GM12878 (cell line): Measurements from ENCODE around the gene GPR61. TPM values are rescaled to one million over a fixed set of nuclear protein-coding genes. Genes with fewer than 3 reads are reported as not detected.

Experiments
- ATAC-seq: fragments of 200-7000 bp; cut with Tn5 transposase; 3 replicates; pipeline ENCODE4 v1.9.1; 2020; ENCODE audit warnings: mild to moderate bottlenecking, moderate library complexity
- BruUV-seq: library from RNA; stranded (reverse); fragments of 400-500 nt; replicated peaks from 2 replicates; lab custom pipeline; 2021; lab: Mats Ljungman, UMichigan
- CTCF ChIA-PET: fragments of 300-600 bp; sonication (Branson Sonifier 250); formaldehyde crosslinking; extraction: SDS; loops from one replicate; lab custom pipeline; 2021; ENCODE audit warnings: inconsistent platforms; lab: Yijun Ruan, JAX
- POLR2A ChIA-PET: fragments of 350-600 bp; formaldehyde crosslinking; extraction: SDS; loops from one replicate; lab custom pipeline; 2021; ENCODE audit warnings: inconsistent platforms; lab: Charles Lee
- RAD21 ChIA-PET: fragments of 300-600 bp; sonication (Branson Sonifier 250); formaldehyde crosslinking; loops from one replicate; lab custom pipeline; 2023; ENCODE audit warnings: antibody characterized with exemption; ENCODE audit not compliant: unreplicated experiment; lab: Charles Lee
- SMC1A ChIA-PET: fragments of 300-600 bp; sonication (Branson Sonifier 250); formaldehyde crosslinking; loops from one replicate; lab custom pipeline; 2023; ENCODE audit not compliant: unreplicated experiment, uncharacterized antibody; lab: Charles Lee
- DNase-seq: peaks from one replicate; pipeline ENCODE4 v3.0.0-alpha.2; 2011; ENCODE audit warnings: low read depth, low spot score
- FAIRE-seq: peaks from 3 replicates; lab custom pipeline; 2011; peaks lifted over from hg19 to GRCh38; lab: Jason Lieb, UNC
- H2AFZ ChIP-seq: 2 replicates; pipeline ENCODE4 v1.6.0; 2011; ENCODE audit warnings: low read depth, low read length, control low read depth; ENCODE audit not compliant: control insufficient read depth
- H3K27ac ChIP-seq: 2 replicates; pipeline ENCODE4 v1.5.1; 2011; ENCODE audit warnings: control low read depth; ENCODE audit not compliant: control insufficient read depth, insufficient read depth
- H3K27me3 ChIP-seq, 2 experiments: replicated peaks in 1 of 2; 2 replicates each; pipeline versions ENCODE4 v1.6.0 to v1.6.1; 2011; ENCODE audit warnings: low read length in 1 of 2; ENCODE audit not compliant: control insufficient read depth in 2 of 2, insufficient read depth in 2 of 2
- H3K36me3 ChIP-seq, 2 experiments: 2 replicates each; pipeline ENCODE4 v1.5.1; 2011; ENCODE audit warnings: low read length in 1 of 2; ENCODE audit not compliant: control insufficient read depth in 2 of 2, insufficient read depth in 2 of 2
- H3K4me1 ChIP-seq: 2 replicates; pipeline ENCODE4 v1.6.1; 2011; ENCODE audit warnings: mild to moderate bottlenecking, low read length, moderate library complexity, mixed read lengths; ENCODE audit not compliant: control insufficient read depth, insufficient read depth
- H3K4me2 ChIP-seq: 2 replicates; pipeline ENCODE4 v1.6.0; 2011; ENCODE audit warnings: control low read depth; ENCODE audit not compliant: control insufficient read depth, insufficient read depth
- H3K4me3 ChIP-seq: fragments of 200-600 bp; sonication (generic); 2 replicates; pipeline ENCODE4 v1.5.1; 2016
- H3K79me2 ChIP-seq: 2 replicates; pipeline ENCODE4 v1.6.0; 2011; ENCODE audit warnings: low read length; ENCODE audit not compliant: control insufficient read depth, insufficient read depth
- H3K9ac ChIP-seq: 2 replicates; pipeline ENCODE4 v1.8.0; 2011; ENCODE audit warnings: low read length, control low read depth, mixed read lengths; ENCODE audit not compliant: control insufficient read depth, insufficient read depth
- H3K9me3 ChIP-seq: replicated peaks from 3 replicates; pipeline ENCODE4 v1.5.1; 2011; ENCODE audit warnings: mild to moderate bottlenecking, low read length; ENCODE audit not compliant: control insufficient read depth, insufficient read depth
- H4K20me1 ChIP-seq: 2 replicates; pipeline ENCODE4 v1.6.0; 2011; ENCODE audit not compliant: control insufficient read depth, insufficient read depth
- ESRRA ChIP-seq: IDR thresholded peaks from 2 replicates; pipeline ENCODE4 v1.6.1; 2012; ENCODE audit warnings: mild to moderate bottlenecking, low read length, improper control_type of control experiment
- IKZF2 ChIP-seq, 2 experiments: fragments of 450-650 bp; IDR thresholded peaks; 2 replicates each; pipeline ENCODE4 v1.6.1; 2017; ENCODE audit warnings: mild to moderate bottlenecking in 2 of 2, moderate library complexity in 2 of 2
- KDM1A ChIP-seq: fragments of 200-600 bp; sonication (generic); IDR thresholded peaks from 2 replicates; pipeline ENCODE4 v1.6.1; 2016; ENCODE audit warnings: borderline replicate concordance
- MEF2A ChIP-seq: IDR thresholded peaks from 2 replicates; pipeline ENCODE4 v1.6.1; 2011; ENCODE audit warnings: low read depth, mild to moderate bottlenecking, low read length, moderate library complexity; ENCODE audit not compliant: insufficient read depth
- MYB ChIP-seq: fragments of 150-350 bp; IDR thresholded peaks from 2 replicates; pipeline ENCODE4 v1.6.1; 2014; ENCODE audit warnings: mild to moderate bottlenecking, low read depth, low read length, borderline replicate concordance
- PAX8 ChIP-seq: fragments of 450-650 bp; IDR thresholded peaks from 2 replicates; pipeline ENCODE4 v1.6.1; 2017; ENCODE audit warnings: mild to moderate bottlenecking, moderate library complexity
- SKIL ChIP-seq: fragments of 450-650 bp; IDR thresholded peaks from 2 replicates; pipeline ENCODE4 v1.6.1; 2017; ENCODE audit warnings: mild to moderate bottlenecking, low read depth, inconsistent platforms; ENCODE audit not compliant: poor library complexity, severe bottlenecking
- TCF12 ChIP-seq: IDR thresholded peaks from 2 replicates; pipeline ENCODE4 v1.6.1; 2011; ENCODE audit warnings: low read depth, mild to moderate bottlenecking, low read length
- ZBTB40 ChIP-seq: fragments of 450-650 bp; IDR thresholded peaks from 2 replicates; pipeline ENCODE4 v1.6.1; 2016; ENCODE audit warnings: mild to moderate bottlenecking, moderate library complexity, borderline replicate concordance
- ZNF622 ChIP-seq: fragments of 450-650 bp; IDR thresholded peaks from 2 replicates; pipeline ENCODE4 v1.6.1; 2017; ENCODE audit warnings: mild to moderate bottlenecking, inconsistent platforms
- WGBS: methylation state at CpG from one replicate; pipeline ENCODE4 v1.1.6; 2016; ENCODE audit warnings: low lambda C conversion rate; ENCODE audit not compliant: insufficient replicate concordance, insufficient coverage; ENCODE audit errors: missing lambda C conversion rate; 5-methylcytosine and 5-hydroxymethylcytosine counted together
- in situ Hi-C: fragments of 300-500 bp; cut with MboI; formaldehyde crosslinking; loops from 9 replicates; pipeline ENCODE4 v1.14.3; 2018; ENCODE audit warnings: mixed read lengths
- intact Hi-C: fragments of 100-400 bp; cut with micrococcal nuclease; formaldehyde crosslinking; loops from one replicate; pipeline ENCODE4 v1.14.2; 2022; ENCODE audit not compliant: unreplicated experiment
- polyA plus RNA-seq, 11 experiments: library from polyadenylated mRNA; depleted of rRNA in 4 of 11; unstranded in 6 of 11; stranded (reverse) in 5 of 11; fragments of >200 nt; fragmentation: Nextera tagmentation in 4 of 11; fragmentation: Illumina TruSeq in 1 of 11; extraction: Ambion mirVana in 4 of 11; extraction: Trizol in 1 of 11; gene quantifications; 1 replicate in 1 of 11; 2 replicates in 10 of 11; pipeline versions ENCODE4 v1.2.1 to v1.2.3, GENCODE V29; 2011 to 2016; ENCODE audit warnings: inconsistent platforms in 2 of 11, missing spikeins in 2 of 11, low read depth in 1 of 11
- total RNA-seq, 4 experiments: library from RNA; depleted of rRNA in 3 of 4; stranded (reverse); fragments of >200 nt in 3 of 4; fragmentation: Illumina TruSeq in 1 of 4; extraction: Trizol in 1 of 4; gene quantifications; 2 replicates each; pipeline versions ENCODE4 v1.2.1 to v1.2.3, GENCODE V29; 2013 to 2021
- TF ChIP-seq, protein P1 (sequence below): fragments of 450-650 bp; formaldehyde crosslinking; IDR thresholded peaks from 2 replicates; pipeline ENCODE4 v1.4.0; 2020; ENCODE audit warnings: mild to moderate bottlenecking, moderate library complexity

The GPR61 gene
- total and polyA plus RNA-seq, 10 of the 15 experiments (the other 5 are each of a cell fraction or from before 2014, with no cell fraction given), result 0.19 to 1.1 (median 0.35) TPM; not detected in 2

- H4K20me1 ChIP-seq, result no peaks in the 10 kb centered on the region
- H3K4me3 ChIP-seq, result peak overlapping the region; percentile 34; the same call in 1 of the 2 replicates
- intact Hi-C loops, result loop anchor here (5.0 kb wide), 1 partner anchor 129 kb away; no protein-coding TSS in a partner anchor
- no peak for FAIRE-seq
- H3K9ac ChIP-seq, result peak overlapping the region; percentile 77; the same call in 1 of the 2 replicates
- no peaks in the 10 kb centered on the region for H3K9me3 ChIP-seq
- no TSS peak for BruUV-seq
- no peaks in the 10 kb centered on the region for H3K27me3 ChIP-seq
- ChIA-PET RAD21 (interaction anchor here (0.8 to 13.4 kb wide), 8 partner anchors 13 to 131 kb away, joined by 3 to 422 read pairs (median 4); no protein-coding TSS in a partner anchor), CTCF (interaction anchor here (0.8 to 26.7 kb wide), 13 partner anchors 9 to 214 kb away, joined by 3 to 1280 read pairs (median 5); partner anchors contain the start of genes AMIGO1, ATXN7L2, GNAI3 and GPR61), POLR2A (interaction anchor here (1.2 to 2.5 kb wide), 7 partner anchors 10 to 66 kb away, joined by 3 to 17 read pairs (median 7); partner anchors contain the start of gene ATXN7L2)
- DNase-seq, result no peak
- no peak for ATAC-seq
- peaks cover 8 to 9% of the 10 kb centered on the region in 2 experiments; a peak in 3 of 4 replicates for H3K36me3 ChIP-seq
- TF ChIP-seq, protein P1, sequence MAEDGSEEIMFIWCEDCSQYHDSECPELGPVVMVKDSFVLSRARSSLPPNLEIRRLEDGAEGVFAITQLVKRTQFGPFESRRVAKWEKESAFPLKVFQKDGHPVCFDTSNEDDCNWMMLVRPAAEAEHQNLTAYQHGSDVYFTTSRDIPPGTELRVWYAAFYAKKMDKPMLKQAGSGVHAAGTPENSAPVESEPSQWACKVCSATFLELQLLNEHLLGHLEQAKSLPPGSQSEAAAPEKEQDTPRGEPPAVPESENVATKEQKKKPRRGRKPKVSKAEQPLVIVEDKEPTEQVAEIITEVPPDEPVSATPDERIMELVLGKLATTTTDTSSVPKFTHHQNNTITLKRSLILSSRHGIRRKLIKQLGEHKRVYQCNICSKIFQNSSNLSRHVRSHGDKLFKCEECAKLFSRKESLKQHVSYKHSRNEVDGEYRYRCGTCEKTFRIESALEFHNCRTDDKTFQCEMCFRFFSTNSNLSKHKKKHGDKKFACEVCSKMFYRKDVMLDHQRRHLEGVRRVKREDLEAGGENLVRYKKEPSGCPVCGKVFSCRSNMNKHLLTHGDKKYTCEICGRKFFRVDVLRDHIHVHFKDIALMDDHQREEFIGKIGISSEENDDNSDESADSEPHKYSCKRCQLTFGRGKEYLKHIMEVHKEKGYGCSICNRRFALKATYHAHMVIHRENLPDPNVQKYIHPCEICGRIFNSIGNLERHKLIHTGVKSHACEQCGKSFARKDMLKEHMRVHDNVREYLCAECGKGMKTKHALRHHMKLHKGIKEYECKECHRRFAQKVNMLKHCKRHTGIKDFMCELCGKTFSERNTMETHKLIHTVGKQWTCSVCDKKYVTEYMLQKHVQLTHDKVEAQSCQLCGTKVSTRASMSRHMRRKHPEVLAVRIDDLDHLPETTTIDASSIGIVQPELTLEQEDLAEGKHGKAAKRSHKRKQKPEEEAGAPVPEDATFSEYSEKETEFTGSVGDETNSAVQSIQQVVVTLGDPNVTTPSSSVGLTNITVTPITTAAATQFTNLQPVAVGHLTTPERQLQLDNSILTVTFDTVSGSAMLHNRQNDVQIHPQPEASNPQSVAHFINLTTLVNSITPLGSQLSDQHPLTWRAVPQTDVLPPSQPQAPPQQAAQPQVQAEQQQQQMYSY (CRISPR knock-in tag), result no peak
- TF ChIP-seq TCF12, result no peak
- TF ChIP-seq ZNF622, result no peak
- no peak for TF ChIP-seq MEF2A
- TF ChIP-seq SKIL, result no peak
- TF ChIP-seq KDM1A, result no peak
- TF ChIP-seq MYB, result no peak
- no peak for TF ChIP-seq ZBTB40
- no peak for TF ChIP-seq ESRRA
- TF ChIP-seq PAX8, result no peak
- TF ChIP-seq IKZF2 (IDR thresholded peaks at IDR 0.05), result no peak
- TF ChIP-seq, all 136 proteins: peak for 0
- SMC1A ChIA-PET, result interaction anchor here (1.0 to 14.4 kb wide), 4 partner anchors 8 to 144 kb away, joined by 3 to 431 read pairs (median 5); no protein-coding TSS in a partner anchor
- Histone ChIP-seq H3K27ac (no peak overlapping the region), H3K79me2 (peaks cover 9% of the 10 kb centered on the region), H3K4me1 (peaks cover 4% of the 10 kb centered on the region), H3K4me2 (peak overlapping the region; percentile 39; the same call in 1 of the 2 replicates), H2AFZ (peak overlapping the region; percentile 99)
- 73% methylated on average over 4 of the region's 4 CpGs for WGBS
- in situ Hi-C loops, result loop anchor here (5.0 kb wide), 1 partner anchor 39 kb away; no protein-coding TSS in a partner anchor
Measured at GRCh38 chr1:109493227-109493626, 46.4 kb upstream of the GPR61 start.
